Activated B cell treated with CpG ODN at 0.5 μM for 24 hours (primary cell): Measurements from ENCODE around the gene STIMATE. TPM values are rescaled to one million over a fixed set of nuclear protein-coding genes. Genes with fewer than 3 reads are reported as not detected.

Experiments
- ATAC-seq: fragments of 200-7000 bp; cut with Tn5 transposase; one replicate; pipeline ENCODE4 v1.10.0; 2021; ENCODE audit warnings: low read depth, mild to moderate bottlenecking, moderate library complexity
- CTCF ChIA-PET: fragments of 350-600 bp; sonication (Branson Sonifier 250); formaldehyde crosslinking; loops from one replicate; lab custom pipeline; 2021; ENCODE audit warnings: antibody characterized with exemption; lab: Charles Lee
- POLR2A ChIA-PET: fragments of 350-600 bp; sonication (Branson Sonifier 250); formaldehyde crosslinking; loops from one replicate; lab custom pipeline; 2021; ENCODE audit warnings: antibody characterized with exemption; lab: Charles Lee
- DNase-seq: peaks from one replicate; pipeline ENCODE4 v3.0.0; 2022
- H3K27ac Mint-ChIP-seq: one replicate; pipeline ENCODE4 v1.8.0; 2020; ENCODE audit warnings: mixed read lengths
- H3K27me3 Mint-ChIP-seq: one replicate; pipeline ENCODE4 v1.8.0; 2021; ENCODE audit warnings: mixed read lengths
- H3K36me3 Mint-ChIP-seq: one replicate; pipeline ENCODE4 v1.8.0; 2021; ENCODE audit warnings: low read depth, mixed read lengths
- H3K4me1 Mint-ChIP-seq: one replicate; pipeline ENCODE4 v1.8.0; 2021; ENCODE audit warnings: mixed read lengths
- H3K4me3 Mint-ChIP-seq: one replicate; pipeline ENCODE4 v1.8.0; 2020; ENCODE audit warnings: mild to moderate bottlenecking, mixed read lengths
- H3K9me3 Mint-ChIP-seq: one replicate; pipeline ENCODE4 v1.8.0; 2020; ENCODE audit warnings: mixed read lengths
- CTCF ChIP-seq: fragments of 200-600 bp; IDR thresholded peaks from one replicate; pipeline ENCODE4 v1.8.0; 2022; ENCODE audit warnings: antibody characterized with exemption, mild to moderate bottlenecking
- intact Hi-C: fragments of 100-400 bp; cut with micrococcal nuclease; formaldehyde crosslinking; loops from one replicate; pipeline ENCODE4 v1.15.1; 2024
- total RNA-seq: library from RNA; stranded (reverse); gene quantifications from 2 replicates; pipeline ENCODE4 v1.2.3, GENCODE V29; 2022

STIMATE gene
- total RNA-seq, 1 donor from 2014 or later = 25.8 TPM

DNA sequence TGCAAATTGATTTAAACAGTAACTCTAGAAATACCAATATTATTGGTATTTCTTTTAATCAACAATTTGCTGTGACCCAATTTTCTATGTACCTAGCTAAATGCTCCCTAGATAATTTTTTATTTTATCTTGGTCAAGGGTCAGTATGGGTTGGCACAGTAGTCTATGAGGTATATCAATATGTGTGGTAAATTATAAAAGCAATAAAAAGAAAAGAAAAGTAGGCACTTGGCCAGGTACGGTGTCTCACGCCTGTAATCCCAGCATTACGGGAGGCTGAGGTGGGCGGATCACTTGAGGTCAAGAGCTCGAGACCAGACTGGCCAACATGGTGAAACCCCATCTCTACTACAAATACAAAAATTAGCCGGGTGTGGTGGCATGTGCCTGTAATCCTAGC is 34.0 kb upstream of the STIMATE start:
- no peak for TF ChIP-seq CTCF
- no peaks in the 10 kb centered on the region for H3K27me3 Mint-ChIP-seq
- H3K27ac Mint-ChIP-seq = peak overlapping the region; percentile 87
- H3K4me3 Mint-ChIP-seq = no peak overlapping the region
- H3K36me3 Mint-ChIP-seq = peaks cover 40% of the 10 kb centered on the region
- POLR2A ChIA-PET = interaction anchor here (1.6 to 1.7 kb wide), 2 partner anchors 52 to 226 kb away, joined by 5 read pairs; partner anchors contain the start of genes GLT8D1 and SPCS1
- ATAC-seq (no peak), DNase-seq (no peak)
- intact Hi-C loops = no loop called here
- no peaks in the 10 kb centered on the region for H3K9me3 Mint-ChIP-seq
- CTCF ChIA-PET = interaction anchor here (1.0 to 1.2 kb wide), 5 partner anchors 53 to 188 kb away, joined by 3 to 4 read pairs (median 3); no protein-coding TSS in a partner anchor
- peaks cover 28% of the 10 kb centered on the region for H3K4me1 Mint-ChIP-seq

GRCh38 chr3:52930748-52931147 is 33.4 kb upstream of the STIMATE start:
- peaks cover 45% of the 10 kb centered on the region for H3K36me3 Mint-ChIP-seq
- TF ChIP-seq CTCF = no peak
- peak overlapping the region; percentile 21 for H3K4me3 Mint-ChIP-seq
- POLR2A ChIA-PET = interaction anchor here (0.5 to 1.7 kb wide), 5 partner anchors 53 to 713 kb away, joined by 3 to 5 read pairs (median 4); partner anchors contain the start of genes GLT8D1 and SPCS1
- no peaks in the 10 kb centered on the region for H3K27me3 Mint-ChIP-seq
- H3K27ac Mint-ChIP-seq = peak overlapping the region; percentile 87
- CTCF ChIA-PET = interaction anchor here (1.0 to 1.2 kb wide), 4 partner anchors 53 to 140 kb away, joined by 3 to 4 read pairs (median 4); no protein-coding TSS in a partner anchor
- no peaks in the 10 kb centered on the region for H3K9me3 Mint-ChIP-seq
- intact Hi-C loops = no loop called here
- peak; percentile 67 for ATAC-seq
- no peak for DNase-seq
- peaks cover 28% of the 10 kb centered on the region for H3K4me1 Mint-ChIP-seq

GRCh38 chr3:52926554-52926953 is 29.2 kb upstream of the STIMATE start:
- ChIA-PET POLR2A (no interaction called here), CTCF (no interaction called here)
- Mint-ChIP-seq H3K4me3 (no peak overlapping the region), H3K9me3 (no peaks in the 10 kb centered on the region), H3K27me3 (no peaks in the 10 kb centered on the region), H3K36me3 (peaks cover 75% of the 10 kb centered on the region), H3K4me1 (peaks cover 21% of the 10 kb centered on the region), H3K27ac (no peak overlapping the region)
- TF ChIP-seq CTCF = no peak
- DNase-seq (no peak), ATAC-seq (no peak)
- intact Hi-C loops = no loop called here

DNA sequence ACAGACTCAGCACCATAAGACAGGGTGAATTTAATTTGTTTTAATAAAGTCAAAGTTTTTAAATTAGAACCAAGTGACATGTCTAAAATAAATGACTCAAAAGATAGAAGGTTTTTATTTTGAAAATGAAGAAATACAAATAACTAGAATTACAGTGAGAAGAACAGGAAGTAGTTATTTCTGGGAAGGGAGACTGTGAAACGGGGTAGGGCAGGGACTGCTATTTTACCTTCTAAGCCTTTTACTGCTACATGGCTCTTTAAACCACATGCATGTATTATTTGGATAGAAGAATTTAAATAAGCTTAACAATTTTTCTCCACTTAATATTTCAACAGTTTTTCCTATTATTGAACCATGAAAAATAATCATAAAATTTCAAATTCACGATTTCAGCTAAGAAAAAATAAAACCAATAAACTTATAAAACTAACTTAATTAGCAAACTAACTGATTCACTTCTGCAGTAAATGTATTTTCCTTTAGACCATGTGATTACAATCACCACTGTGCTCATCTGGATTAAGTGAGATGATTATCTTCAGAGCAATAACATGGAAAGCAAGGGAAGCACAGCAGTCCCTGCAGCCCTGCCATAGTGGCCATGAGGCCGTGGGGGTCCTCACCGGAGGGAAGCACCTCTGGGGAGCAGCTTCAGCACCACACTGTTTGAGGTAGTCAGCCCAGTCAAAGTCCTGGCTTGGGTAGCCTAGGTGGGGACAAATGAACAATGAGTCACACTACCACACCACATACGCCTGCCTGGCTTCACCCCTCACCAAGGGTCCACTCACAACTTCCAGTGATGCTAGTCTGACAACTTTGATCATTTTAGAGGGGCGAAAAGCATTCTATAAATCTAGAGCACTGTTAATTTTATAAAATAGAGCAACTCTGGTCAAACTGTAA is 28.3 kb upstream of the STIMATE start:
- TF ChIP-seq CTCF = no peak
- DNase-seq (no peak), ATAC-seq (no peak)
- Mint-ChIP-seq H3K4me1 (peaks cover 13% of the 10 kb centered on the region), H3K36me3 (peaks cover 78% of the 10 kb centered on the region), H3K27me3 (no peaks in the 10 kb centered on the region), H3K4me3 (no peak overlapping the region), H3K27ac (no peak overlapping the region), H3K9me3 (no peaks in the 10 kb centered on the region)
- ChIA-PET POLR2A (no interaction called here), CTCF (no interaction called here)
- intact Hi-C loops = no loop called here

- H3K36me3 Mint-ChIP-seq = peaks cover 83% of the 10 kb centered on the region
- intact Hi-C loops = no loop called here
Measured at GRCh38 chr3:52923963-52924362, 26.6 kb upstream of the STIMATE start.

More at GRCh38 chr3:52923963-52924362, 26.6 kb upstream of the STIMATE start:
- TF ChIP-seq CTCF = no peak
- ChIA-PET CTCF (no interaction called here), POLR2A (no interaction called here)
- Mint-ChIP-seq H3K27ac (no peak overlapping the region), H3K4me1 (peaks cover 2% of the 10 kb centered on the region), H3K27me3 (no peaks in the 10 kb centered on the region), H3K9me3 (no peaks in the 10 kb centered on the region), H3K4me3 (no peak overlapping the region)
- DNase-seq = no peak
- ATAC-seq = no peak
